ENCODE results near the gene DOK7. TPM values are rescaled to one million over a fixed set of nuclear protein-coding genes. Genes with fewer than 3 reads are reported as not detected.

The DOK7 gene
- total RNA-seq, 2 donors from 2014 or later: 0.80 to 1.5 TPM

GRCh38 chr4:3520276-3520675, 57.2 kb downstream of the DOK7 start:
- TF ChIP-seq CTCF (IDR thresholded peaks at IDR 0.05): no peak
- no peak overlapping the region for H3K9ac ChIP-seq (ENCODE audit: low read depth in 2 of 2, low read length in 2 of 2)
- H3K27me3 ChIP-seq: no peaks in the 10 kb centered on the region
- intact Hi-C loops (cut with DNase I): no loop called here
- H3K4me3 ChIP-seq: no peak overlapping the region
- H3K27ac ChIP-seq: no peak overlapping the region
- no peaks in the 10 kb centered on the region for H3K9me3 ChIP-seq
- H3K36me3 ChIP-seq: peaks cover 36% of the 10 kb centered on the region
- no peak for DNase-seq
- H3K4me1 ChIP-seq: no peaks in the 10 kb centered on the region

- Histone ChIP-seq H3K9me3 (no peaks in the 10 kb centered on the region), H3K27me3 (no peaks in the 10 kb centered on the region), H3K4me1 (no peaks in the 10 kb centered on the region), H3K36me3 (peaks cover 34% of the 10 kb centered on the region), H3K4me3 (no peak overlapping the region), H3K9ac (ENCODE audit: low read depth in 2 of 2, low read length in 2 of 2) (no peak overlapping the region), H3K27ac (no peak overlapping the region)
- no peak for DNase-seq
- no peak for TF ChIP-seq CTCF (IDR thresholded peaks at IDR 0.05)
- intact Hi-C loops (cut with DNase I): no loop called here
Observed at GRCh38 chr4:3520796-3521600, 57.9 kb downstream of the DOK7 start.

GRCh38 chr4:3521621-3522325, 58.7 kb downstream of the DOK7 start:
- no peak for DNase-seq
- TF ChIP-seq CTCF (IDR thresholded peaks at IDR 0.05): no peak
- Histone ChIP-seq H3K9ac (ENCODE audit: low read depth in 2 of 2, low read length in 2 of 2) (no peak overlapping the region), H3K36me3 (peaks cover 28% of the 10 kb centered on the region), H3K4me1 (no peaks in the 10 kb centered on the region), H3K4me3 (no peak overlapping the region), H3K27me3 (no peaks in the 10 kb centered on the region), H3K9me3 (no peaks in the 10 kb centered on the region), H3K27ac (no peak overlapping the region)
- intact Hi-C loops (cut with DNase I): no loop called here

- no peak for DNase-seq
- no peak overlapping the region for H3K9ac ChIP-seq (ENCODE audit: low read depth in 2 of 2, low read length in 2 of 2)
- no peak overlapping the region for H3K27ac ChIP-seq
- peaks cover 26% of the 10 kb centered on the region for H3K36me3 ChIP-seq
- no peak overlapping the region for H3K4me3 ChIP-seq
- H3K27me3 ChIP-seq: no peaks in the 10 kb centered on the region
- no peaks in the 10 kb centered on the region for H3K4me1 ChIP-seq
- intact Hi-C loops (cut with DNase I): no loop called here
- no peak for TF ChIP-seq CTCF (IDR thresholded peaks at IDR 0.05)
- no peaks in the 10 kb centered on the region for H3K9me3 ChIP-seq
Observed at GRCh38 chr4:3522326-3522640, 59.2 kb downstream of the DOK7 start.

- no peak for DNase-seq
- H3K27ac ChIP-seq: no peak overlapping the region
- H3K4me1 ChIP-seq: no peaks in the 10 kb centered on the region
- TF ChIP-seq CTCF (IDR thresholded peaks at IDR 0.05): no peak
- intact Hi-C loops (cut with DNase I): no loop called here
- H3K9ac ChIP-seq (ENCODE audit: low read depth in 2 of 2, low read length in 2 of 2): no peak overlapping the region
- no peaks in the 10 kb centered on the region for H3K9me3 ChIP-seq
- H3K27me3 ChIP-seq: no peaks in the 10 kb centered on the region
- H3K4me3 ChIP-seq: no peak overlapping the region
- peaks cover 22% of the 10 kb centered on the region for H3K36me3 ChIP-seq
Observed at GRCh38 chr4:3522651-3523050, 59.5 kb downstream of the DOK7 start.
